Measurements from ENCODE around the gene PTGES3L.
"Not testable (repeated sequence)": the region's sequence is repeated elsewhere in the genome, so short reads cannot be mapped to it uniquely, and the experiment has no call there.

Gene PTGES3L

DNA sequence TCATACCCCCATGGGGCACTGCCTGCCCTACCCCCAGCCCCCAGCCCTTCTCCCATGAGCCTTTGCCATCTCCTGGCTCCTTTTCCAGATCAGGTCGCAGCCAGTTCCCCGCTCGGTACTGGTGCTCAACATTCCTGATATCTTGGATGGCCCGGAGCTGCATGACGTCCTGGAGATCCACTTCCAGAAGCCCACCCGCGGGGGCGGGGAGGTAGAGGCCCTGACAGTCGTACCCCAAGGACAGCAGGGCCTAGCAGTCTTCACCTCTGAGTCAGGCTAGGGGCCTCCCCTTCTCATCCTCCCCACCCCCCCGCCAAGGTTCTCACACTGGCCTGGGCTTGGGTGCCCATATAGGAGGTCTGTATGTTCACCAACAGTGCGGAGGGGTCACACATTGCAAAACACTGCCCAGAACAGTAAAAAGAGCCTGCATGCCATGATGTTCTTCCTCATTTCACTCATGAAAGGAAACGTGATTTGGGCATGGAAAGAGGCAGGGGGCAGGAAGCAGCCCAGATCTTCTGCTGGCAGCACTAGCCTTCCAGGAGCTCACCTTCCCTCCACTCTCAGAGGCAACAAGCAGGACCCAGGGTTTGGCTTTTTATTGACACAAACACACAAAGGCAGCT, 34.3 kb upstream of the PTGES3L start:
- no peak for DNase-seq

GRCh38 chr17:43013296-43013695, 33.4 kb upstream of the PTGES3L start:
- DNase-seq: no peak

DNA sequence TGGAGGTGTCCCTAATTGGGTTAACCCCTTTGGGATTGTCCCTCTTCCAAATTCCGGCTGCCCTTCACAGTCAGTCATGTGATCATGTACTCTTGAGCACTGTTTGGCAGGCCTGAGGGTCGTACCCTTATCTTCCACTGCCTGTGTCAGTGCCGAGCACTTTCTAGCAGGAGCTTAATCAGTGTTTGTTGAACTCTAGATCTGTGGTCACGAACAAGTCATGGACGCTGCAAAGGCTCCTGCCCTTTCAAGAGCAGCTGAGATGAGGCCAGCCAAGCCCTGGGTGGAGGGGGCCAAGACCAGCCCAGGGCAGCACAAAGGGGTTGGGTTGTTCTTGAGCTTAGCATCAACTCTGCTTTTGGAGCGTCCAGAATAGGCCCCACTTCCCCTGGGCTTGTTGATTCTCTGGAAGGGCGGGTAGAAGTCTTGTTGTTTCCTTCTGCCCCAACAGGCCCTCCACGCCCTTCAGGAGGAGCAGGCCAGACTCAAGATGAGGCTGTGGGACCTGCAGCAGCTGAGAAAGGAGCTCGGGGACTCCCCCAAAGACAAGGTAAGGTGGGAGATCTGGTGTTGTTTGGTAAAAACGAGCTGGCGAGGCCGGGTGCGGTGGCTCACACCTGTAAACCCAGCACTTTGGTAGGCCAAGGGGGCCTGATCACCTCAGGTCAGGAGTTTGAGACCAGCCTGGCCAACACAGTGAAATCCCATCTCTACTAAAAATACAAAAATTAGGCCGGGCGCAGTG, 32.0 kb upstream of the PTGES3L start:
- no peak for DNase-seq

GRCh38 chr17:43010667-43011308, 30.9 kb upstream of the PTGES3L start:
- DNase-seq: no peak

- peak; percentile 6 for DNase-seq
Observed at GRCh38 chr17:43006639-43007551, 27.0 kb upstream of the PTGES3L start, which contains the start of gene IFI35. Gene IFI35, plus strand, starts transcription at chr17:43006784. Its CDS starts 164 bp downstream, at chr17:43006948.

DNA sequence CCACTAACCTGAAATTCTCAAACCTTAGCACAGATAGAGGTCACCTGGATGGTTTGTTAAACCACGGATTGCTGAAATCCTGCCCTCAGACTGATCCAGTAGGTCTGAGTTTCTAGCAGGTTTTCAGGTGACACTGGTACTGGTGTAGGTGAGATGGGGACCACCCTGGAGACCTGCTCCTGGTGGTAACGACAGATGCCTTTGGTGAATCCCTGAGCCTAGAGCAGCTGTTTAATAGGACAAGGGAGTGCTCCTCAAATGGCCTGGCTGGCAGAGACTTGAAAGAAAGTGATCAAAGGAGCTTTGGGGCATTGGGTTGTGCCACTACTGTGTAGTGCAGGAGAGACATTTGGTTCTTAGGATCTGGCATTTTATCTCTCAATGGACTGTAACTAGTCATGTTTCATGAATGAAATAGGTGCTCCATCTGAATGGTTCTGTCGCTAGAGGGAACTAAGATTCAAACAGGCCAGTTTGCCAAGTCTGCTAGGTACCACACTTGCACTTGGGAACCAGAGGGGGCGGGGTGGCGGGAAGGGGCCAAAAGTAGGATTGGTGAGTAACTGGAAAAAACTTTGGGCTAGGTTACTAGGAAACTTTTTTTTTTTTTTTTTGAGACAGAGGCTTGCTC, 23.8 kb upstream of the PTGES3L start:
- no peak for DNase-seq

DNA sequence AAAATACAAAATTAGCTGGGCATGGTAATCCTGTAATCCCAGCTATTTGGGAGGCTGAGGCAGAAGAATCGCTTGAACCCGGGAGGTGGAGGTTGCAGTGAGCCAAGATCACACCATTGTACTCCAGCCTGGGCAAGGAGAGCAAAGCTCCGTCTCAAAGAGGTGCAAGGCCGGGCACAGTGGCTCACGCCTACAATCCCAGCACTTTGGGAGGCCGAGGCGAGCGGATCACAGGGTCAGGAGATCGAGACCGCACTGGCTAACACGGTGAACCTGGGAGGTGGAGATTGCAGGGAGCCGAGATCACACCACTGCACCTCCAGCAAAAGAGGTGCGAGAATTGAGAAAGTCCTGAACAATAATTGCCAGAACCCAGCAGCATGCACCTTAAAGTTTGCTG, 21.0 kb upstream of the PTGES3L start:
- not testable (repeated sequence) for DNase-seq

DNA sequence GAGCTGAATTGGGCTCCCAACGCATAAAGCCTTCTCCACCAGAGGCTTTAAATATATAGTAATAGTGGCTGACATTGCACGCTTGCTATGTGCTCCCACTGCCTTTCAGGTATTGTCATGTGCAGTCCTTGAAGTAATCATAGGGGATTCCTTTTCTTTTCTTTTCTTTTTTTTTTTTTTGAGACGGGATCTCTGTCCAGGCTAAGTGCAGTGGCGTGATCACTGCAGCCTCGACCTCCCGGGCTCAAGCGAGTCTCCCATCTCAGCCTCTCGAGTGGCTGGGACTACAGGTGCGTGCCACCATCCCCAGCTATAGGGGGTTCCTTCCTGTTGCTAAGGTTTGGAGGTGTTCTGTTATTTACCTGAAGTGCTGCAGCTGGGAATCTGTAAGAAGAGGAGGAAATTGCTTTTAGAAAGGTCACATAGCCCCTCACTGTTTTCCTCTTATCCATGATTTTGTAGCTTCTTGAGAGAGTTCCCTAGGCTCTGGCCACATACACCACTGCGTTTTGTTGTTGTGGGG, 19.2 kb upstream of the PTGES3L start:
- no peak for DNase-seq

DNA sequence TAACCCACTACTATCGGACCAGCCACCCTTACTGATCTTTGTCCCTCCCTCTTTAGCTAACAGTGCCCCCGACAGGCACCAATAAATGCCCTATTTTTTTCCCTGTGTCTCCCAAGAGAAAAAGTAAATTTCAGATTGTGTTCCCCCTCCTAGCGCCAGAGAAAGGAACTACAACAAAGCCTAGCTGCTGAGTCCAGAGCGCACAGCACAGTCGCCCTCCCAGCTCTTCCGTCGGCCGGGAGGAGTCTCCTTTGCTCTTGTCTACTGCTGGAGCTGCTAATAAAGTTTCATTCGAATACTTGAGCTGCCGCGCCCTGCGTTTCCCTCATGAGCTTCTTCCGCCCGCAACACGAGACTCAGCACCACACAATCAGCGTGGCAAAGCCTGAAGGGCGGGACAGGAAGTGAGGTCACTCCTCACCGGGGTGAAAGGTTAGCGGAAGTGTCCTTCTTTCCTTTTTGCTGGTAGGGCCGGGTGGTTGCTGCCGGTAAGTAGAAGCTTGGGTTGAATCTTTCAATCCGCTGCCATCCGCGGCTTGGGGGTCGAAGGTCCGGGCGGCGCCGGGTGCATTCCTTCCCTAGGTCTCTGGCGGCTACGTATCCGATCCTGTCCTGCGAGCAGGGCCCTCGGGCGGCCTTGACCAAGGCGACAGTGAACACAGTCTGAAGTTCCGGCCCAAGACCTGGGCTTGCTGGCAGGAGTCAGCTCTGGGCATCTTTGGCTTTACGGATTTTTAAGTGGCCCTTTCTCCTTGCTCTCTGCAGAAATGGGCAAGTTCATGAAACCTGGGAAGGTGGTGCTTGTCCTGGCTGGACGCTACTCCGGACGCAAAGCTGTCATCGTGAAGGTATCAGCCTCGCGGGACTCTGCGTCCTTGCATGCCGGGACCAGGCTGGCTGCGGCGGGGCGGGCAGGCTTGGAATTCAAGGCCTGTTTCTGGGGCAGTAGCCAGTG, 18.4 kb upstream of the PTGES3L start, which contains the start of gene RPL27:
Gene RPL27 (plus strand): TSS at position 436 of the 955 bp plus-strand sequence. CDS start 332 bp downstream, at position 768.
- peak; percentile 100 for DNase-seq

GRCh38 chr17:42997390-42997983, 17.6 kb upstream of the PTGES3L start:
- no peak for DNase-seq

DNA sequence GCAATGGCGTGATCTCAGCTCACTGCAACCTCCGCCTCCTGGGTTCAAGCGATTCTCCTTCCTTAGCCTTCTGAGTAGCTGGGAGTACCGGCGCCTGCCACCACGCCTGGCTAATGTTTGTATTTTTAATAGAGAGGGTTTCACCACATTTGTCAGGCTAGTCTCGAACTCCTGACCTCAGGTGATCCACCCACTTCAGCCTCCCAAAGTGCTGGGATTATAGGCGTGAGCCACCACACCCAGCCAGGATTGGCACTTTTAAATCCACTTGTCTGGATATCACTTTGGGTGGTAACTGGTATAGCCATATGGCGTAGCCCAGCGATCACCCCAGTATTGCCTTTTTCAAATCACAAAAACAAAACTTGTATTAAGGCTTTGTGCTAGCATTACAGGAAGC, 14.0 kb upstream of the PTGES3L start:
- DNase-seq: not testable (repeated sequence)

DNA sequence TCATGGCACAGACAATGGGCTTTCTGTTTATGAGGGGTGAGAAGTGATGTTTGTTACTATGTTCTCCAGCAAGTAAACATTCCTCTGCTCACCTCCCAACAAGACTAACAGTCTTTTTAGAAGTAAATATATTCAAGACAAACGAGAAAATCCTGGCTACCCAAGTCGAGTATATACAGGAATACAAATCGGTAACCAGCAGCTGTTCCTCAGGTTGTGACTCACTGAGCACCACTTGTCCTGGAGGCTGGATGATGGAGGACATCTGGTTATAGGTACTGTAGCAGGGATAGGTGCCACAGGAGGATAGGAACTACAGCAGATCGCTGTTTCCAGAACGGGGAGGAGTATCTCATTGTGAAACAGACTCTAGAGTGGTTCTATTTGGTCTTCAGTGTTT, 13.0 kb upstream of the PTGES3L start:
- DNase-seq: no peak

GRCh38 chr17:42991471-42991870, 11.6 kb upstream of the PTGES3L start:
- DNase-seq: no peak

DNA sequence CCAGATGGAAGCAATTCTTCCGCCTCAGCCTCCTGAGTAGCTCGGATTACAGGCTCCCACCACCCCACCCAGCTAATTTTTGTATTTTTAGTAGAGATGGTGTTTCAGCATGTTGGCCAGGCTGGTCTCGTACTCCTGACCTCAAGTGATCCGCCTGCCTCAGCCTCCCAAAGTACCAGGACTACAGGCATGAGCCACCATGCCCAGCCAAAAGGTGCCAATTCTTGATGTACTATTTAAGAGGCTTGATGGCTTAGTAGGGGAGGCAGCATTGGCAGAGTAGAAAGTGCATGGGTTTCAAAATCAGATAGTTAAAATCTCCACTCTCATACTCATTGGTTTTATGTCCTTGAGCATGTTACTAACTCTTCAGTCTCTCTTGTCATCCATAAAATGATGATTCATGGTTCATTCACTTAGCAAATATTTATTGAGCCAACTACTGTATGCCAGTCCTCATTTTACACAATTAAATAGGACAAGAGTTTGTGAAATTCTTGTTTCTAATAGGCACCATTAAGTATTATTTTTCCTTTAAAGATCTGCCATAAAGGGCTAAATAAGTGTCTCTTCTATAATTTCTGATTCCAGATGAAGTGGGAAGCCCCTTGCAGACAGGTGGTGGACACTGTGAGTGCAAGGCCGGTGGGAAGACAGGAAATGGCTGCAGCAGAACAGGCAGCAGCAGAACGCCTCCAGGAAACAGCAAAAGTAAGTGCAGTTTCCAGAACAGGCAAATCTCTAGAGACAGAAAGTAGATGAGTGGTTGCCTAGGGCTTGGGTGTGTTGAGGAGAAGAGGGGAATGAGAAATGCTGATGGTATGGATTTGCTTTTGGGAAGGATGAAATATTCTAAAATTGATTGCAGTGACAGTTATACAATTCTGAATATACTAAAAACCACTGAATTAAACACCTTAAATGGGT, 10.1 kb upstream of the PTGES3L start:
- no peak for DNase-seq

DNA sequence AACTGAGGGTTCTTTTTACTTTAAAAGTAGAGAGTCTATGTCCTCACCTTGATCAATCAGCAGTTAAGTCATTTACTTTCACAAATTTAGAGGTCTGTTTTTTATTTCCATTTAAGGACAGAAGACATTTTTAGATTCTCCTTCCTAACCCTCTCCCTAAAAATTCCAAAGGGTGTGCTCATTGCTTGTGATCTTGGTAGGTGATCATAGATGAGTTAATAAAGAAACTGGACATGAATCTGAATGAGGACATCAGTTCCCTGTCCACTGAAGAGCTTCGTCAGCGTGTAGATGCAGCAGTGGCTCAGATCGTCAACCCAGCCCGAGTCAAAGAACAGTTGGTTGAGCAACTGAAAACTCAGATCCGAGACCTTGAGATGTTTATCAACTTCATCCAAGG, 9.3 kb upstream of the PTGES3L start:
- DNase-seq: no peak

GRCh38 chr17:42985225-42985624, 5.3 kb upstream of the PTGES3L start:
- no peak for DNase-seq

- no peak for DNase-seq
Observed at GRCh38 chr17:42982266-42982665, 2.4 kb upstream of the PTGES3L start.

- peak; percentile 35 for DNase-seq
Observed at GRCh38 chr17:42980766-42981397, 1.0 kb upstream of the PTGES3L start.

DNA sequence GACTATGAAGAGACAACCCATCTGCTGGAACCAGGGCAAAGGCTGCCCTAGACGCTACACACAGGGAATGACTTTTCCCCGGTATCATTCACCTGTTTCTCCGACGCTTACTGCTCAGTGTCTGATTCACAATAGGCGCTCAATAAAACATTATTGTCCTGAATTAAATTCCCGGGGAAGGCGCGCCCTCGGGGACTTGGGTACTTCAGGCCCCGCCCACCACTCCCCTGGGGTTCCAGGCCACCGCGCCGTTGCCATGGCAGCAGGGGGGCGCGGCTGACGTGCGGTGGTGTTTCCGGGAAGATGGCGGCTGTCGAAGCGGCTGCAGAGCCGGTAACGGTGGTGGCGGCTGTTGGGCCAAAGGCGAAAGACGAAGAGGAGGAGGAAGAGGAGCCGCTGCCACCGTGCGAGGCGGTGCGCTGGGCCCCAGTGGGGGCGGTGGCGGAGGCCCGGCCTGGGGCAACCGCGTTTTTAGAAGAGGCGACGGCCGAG, 440 bp upstream of the PTGES3L start, which contains the start of gene RUNDC1:
Gene RUNDC1 (plus strand): TSS at position 292 of the 492 bp plus-strand sequence. CDS start 12 bp downstream, at position 304.
- DNase-seq: peak; percentile 97

Measured in NCI-H1436 (cell line).